Stimulated activated CD4-positive, alpha-beta T cell treated with anti-CD3 and anti-CD28 coated beads, TNF-alpha, amount 100 ng/mL, for 1 hour (primary cell): ENCODE measurements around the gene TEAD4.

Source experiments
- DNase-seq, 3 donors: peaks; one replicate each; pipeline ENCODE4 v3.0.0-alpha.2; 2020; ENCODE audit warnings: low read depth in 3 of 3, low spot score in 1 of 3

TEAD4 gene

DNA sequence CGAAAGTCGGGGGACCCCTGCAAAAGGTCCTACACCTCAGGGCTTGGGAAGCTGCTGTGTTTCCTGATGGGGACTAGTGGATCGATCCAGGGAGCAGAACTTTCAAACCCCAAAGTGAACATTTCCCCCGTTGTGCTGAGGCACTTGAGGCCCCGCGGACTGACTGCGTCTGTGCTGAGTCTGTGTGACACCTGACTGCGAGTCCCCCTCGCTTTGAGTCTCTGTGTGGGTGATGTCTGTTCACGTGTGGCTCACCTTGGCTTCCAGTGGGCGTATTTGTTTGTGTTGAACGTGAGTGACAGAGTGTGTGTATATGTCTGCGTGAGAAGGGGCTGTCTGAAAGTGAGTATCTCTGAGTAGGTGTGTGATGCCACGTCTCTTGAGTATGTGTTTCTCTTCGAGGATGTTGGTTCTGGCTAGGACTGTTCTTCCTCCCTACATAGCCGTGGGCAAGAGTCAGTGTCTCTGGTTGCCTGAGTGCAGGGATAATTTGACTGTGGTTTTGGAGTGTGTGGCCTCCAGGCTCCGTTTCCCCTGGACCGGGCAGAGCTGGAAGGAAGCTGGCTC, 1.3 kb downstream of the TEAD4 start:
- DNase-seq, result no peak

DNA sequence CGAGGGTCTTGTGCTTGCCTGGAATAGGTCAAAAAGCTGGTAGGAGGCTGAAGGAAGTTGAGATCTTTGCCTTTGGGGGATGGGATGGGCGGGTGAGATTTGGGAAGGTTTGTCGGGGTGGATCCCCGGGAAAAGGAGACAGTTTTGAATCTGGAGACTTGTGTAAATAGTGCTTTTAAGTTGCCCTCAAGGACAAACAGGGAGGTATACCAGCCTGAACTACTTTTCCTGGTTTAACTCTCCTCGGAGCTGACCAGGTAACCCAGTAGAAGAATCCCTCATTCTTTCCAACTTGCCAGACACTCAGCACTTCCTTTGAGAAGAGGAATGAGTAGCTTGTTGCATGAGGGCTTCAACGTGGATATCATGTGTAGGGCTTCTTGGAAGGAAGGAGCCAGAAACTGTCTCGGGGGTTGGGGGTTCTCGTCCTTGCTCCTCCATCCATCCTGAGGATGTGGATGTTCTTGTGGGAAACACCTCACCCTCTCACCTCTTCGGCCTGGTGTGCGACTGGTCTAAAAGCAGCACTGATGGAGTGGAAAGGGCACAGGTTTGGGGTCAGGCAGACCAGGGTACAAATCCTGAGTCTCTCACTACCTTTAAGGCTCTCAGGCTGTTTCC, 1.9 kb downstream of the TEAD4 start:
- DNase-seq, result no peak

DNA sequence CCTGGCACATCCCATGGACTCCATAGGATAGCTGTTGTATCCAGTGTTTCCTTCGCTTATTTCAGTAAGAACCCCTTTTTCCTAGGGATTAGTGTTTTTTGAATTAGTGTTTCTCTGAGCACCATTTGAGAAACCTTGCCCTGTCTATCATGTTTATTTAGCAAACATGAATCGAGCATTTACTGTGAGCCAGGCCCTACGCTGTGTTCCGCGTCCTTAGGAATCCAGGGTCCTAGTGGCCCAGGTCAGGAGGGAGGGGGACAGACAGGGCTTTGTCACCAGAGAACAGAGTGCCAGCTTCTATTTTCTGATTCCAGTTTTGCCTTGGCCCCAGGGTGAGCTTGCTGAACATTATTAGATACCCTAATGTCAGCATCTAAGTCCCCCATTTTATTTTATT, 2.5 kb downstream of the TEAD4 start:
- DNase-seq, result no peak

- no peak for DNase-seq
Observed at GRCh38 chr12:2963154-2963759, 4.1 kb downstream of the TEAD4 start.

DNA sequence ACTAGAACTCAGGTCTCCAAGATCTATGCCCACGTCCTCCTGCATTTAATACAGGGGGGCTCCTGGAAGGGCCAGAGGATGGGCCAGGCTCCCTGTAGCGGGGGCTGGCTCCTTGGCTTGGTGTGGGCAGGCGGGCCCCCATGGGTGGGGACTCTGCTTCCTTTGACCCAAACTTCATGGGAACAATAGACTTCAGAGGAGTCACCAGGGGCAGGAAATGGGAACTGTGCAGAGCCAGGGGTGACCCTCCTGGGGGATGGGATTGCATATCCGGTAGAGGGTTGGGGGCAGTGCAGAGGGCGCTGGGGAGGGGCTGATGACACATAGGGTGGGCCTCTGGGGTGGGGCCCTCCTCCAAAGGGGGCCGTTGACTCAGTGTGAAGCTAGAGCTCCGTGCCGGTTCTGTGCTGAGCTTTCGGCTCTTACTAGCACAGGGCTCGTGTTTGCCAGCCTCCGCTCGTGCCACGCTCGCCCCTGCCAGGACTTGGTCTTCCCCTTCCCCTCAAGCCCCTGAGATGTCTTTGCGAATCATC, 4.6 kb downstream of the TEAD4 start:
- DNase-seq, result no peak

GRCh38 chr12:2967651-2968050, 8.5 kb downstream of the TEAD4 start:
- DNase-seq, result no peak

DNA sequence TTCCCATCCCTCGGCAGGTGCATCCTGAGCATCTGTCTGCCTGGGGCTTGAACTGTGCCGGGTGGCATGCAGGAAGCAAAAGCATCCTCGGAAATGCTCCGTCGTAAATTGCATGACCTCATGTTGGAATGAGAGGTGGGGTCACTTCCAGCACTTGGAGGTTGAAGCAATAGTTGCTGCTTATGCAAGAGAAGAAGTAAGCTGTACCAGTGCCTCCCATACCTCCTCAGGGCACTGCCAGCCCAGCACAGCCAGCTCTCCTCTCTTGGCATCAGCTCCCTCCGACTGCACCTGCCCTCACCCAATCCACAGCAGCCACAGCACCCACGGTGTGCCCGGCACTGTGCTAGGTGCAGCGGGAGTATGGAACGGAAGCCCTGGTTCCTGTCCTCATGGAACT, 11.5 kb downstream of the TEAD4 start:
- DNase-seq, result no peak

GRCh38 chr12:2973566-2973965, 14.4 kb downstream of the TEAD4 start:
- no peak for DNase-seq

- no peak for DNase-seq
Observed at GRCh38 chr12:2974560-2974971, 15.4 kb downstream of the TEAD4 start.

GRCh38 chr12:2976581-2976996, 17.4 kb downstream of the TEAD4 start:
- DNase-seq, result no peak

- no peak for DNase-seq
Observed at GRCh38 chr12:2977776-2978175, 18.6 kb downstream of the TEAD4 start.

GRCh38 chr12:2979806-2980205, 20.6 kb downstream of the TEAD4 start:
- DNase-seq, result no peak

DNA sequence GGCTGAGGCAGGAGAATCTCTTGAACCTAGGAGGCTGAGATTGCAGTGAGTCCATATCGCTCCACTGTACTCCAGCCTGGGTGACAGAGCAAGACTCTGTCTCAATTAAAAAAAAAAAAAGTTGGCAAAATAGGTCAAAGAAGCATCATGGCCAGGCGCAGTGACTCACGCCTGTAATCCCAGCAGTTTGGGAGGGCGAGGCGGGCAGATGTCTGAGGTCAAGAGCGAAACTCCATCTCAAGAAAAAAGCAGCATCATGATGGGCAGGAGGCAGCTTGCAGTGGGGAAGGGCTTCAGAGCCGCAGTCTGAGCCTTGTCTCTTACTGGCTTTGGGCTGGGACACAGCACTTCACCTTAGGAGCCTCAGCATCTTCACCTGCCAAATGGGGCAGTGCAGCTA, 21.4 kb downstream of the TEAD4 start:
- no peak for DNase-seq

GRCh38 chr12:2982361-2982760, 23.2 kb downstream of the TEAD4 start:
- no peak for DNase-seq

- no peak for DNase-seq
Observed at GRCh38 chr12:2984249-2984648, 25.1 kb downstream of the TEAD4 start.

DNA sequence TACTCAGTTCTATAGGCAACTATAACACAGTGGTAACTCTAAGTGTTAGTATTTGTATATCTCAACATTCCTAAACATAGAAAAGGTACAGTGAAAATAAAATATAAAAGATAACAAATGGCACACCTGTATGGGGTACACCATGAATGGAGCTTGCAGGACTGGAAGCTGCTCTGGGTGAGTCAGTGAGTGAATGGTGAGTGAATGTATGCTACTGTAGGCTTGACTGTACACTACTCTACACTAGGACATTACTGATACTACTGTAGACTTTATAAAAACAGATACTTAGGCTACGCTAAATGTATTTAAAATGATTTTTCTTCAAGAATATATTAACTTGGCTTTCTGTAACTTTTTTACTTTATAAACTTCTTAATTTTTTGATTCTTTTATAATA, 25.5 kb downstream of the TEAD4 start:
- no peak for DNase-seq

DNA sequence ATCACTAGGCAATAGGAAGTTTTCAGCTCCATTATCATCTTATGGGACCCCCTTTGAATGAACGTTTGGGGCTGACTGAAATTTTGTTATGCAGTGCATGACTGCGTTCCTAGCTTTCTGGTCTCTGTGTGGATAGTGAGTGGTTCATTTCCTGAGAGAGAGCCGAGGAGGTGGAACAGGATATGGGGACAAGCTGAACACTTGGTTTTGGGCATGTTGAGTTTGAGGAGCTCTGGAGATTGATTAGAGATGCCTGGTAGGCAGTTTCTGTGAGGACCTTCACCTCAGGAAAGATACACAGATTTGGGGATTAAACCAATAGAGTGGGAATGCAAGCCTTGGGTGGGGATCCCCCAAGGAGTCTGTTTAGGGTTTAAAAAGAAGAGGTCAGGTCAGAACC, 27.7 kb downstream of the TEAD4 start:
- DNase-seq, result no peak

DNA sequence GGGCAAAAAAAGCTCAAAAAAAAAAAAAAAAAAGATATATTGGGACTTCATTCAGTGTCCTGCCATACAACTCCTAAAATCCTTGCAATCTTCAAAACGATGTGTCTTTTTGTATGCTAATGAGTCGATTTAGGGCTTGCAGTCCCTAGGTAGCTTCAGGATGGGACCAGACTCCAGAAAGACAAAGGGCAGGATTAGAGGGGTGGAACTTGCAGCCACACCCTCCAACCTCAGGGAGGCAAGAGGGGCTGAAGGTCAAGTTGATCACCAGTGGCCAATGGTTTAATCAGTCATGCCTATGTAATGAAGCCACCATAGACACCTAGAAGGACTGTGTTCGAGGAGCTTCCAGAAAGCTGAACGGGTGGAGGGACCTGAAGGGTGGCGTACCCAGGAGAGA, 29.3 kb downstream of the TEAD4 start:
- DNase-seq, result no peak

- DNase-seq, result no peak
Observed at GRCh38 chr12:2992724-2993123, 33.5 kb downstream of the TEAD4 start.

- no peak for DNase-seq
Observed at GRCh38 chr12:2997989-2998670, 38.9 kb downstream of the TEAD4 start.

DNA sequence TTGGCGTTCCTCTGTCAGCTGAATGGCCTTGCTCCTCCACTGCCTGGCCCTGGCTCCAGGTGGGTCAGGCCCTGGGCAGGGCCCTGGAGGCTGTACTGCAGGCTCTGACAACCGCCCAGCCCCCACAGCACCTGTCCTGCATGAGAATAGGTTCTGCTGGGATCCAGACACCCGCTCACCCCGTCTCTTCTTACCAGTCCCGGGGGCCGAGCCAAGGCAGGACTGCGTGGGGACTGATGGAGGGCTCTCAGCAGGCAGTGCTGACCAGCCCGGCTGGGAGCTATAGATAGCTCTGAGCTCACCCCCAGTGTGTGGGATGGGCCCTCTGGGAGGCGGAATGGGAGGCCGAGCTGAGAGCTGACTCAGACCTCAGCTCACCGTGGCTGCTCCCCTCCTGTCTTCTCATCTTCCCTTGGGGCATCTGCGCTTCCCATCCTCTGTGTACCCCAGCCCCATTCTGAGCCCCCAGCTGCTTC, 39.6 kb downstream of the TEAD4 start:
- no peak for DNase-seq

GRCh38 chr12:2999265-2999841, 40.2 kb downstream of the TEAD4 start:
- no peak for DNase-seq
